GM12864 (cell line): ENCODE measurements around the gene GDF15.

ENCODE experiments used
- DNase-seq: peaks from one replicate; pipeline ENCODE4 v3.0.0-alpha.2; 2011; ENCODE audit warnings: low read depth
- H3K4me3 ChIP-seq: 2 replicates; pipeline ENCODE4 v1.5.1; 2011; ENCODE audit warnings: mild to moderate bottlenecking, low read depth, low read length, control low read depth
- TF ChIP-seq, protein P1 (sequence below): IDR thresholded peaks from 2 replicates; pipeline ENCODE4 v1.5.1; 2011; ENCODE audit warnings: low read depth, mild to moderate bottlenecking, moderate library complexity, low read length, control low read depth, inconsistent platforms; ENCODE audit errors: missing control alignments

Gene GDF15

GRCh38 chr19:18430417-18431144 is 44.6 kb downstream of the GDF15 start:
- H3K4me3 ChIP-seq = no peak overlapping the region
- DNase-seq = no peak
- TF ChIP-seq, protein P1, sequence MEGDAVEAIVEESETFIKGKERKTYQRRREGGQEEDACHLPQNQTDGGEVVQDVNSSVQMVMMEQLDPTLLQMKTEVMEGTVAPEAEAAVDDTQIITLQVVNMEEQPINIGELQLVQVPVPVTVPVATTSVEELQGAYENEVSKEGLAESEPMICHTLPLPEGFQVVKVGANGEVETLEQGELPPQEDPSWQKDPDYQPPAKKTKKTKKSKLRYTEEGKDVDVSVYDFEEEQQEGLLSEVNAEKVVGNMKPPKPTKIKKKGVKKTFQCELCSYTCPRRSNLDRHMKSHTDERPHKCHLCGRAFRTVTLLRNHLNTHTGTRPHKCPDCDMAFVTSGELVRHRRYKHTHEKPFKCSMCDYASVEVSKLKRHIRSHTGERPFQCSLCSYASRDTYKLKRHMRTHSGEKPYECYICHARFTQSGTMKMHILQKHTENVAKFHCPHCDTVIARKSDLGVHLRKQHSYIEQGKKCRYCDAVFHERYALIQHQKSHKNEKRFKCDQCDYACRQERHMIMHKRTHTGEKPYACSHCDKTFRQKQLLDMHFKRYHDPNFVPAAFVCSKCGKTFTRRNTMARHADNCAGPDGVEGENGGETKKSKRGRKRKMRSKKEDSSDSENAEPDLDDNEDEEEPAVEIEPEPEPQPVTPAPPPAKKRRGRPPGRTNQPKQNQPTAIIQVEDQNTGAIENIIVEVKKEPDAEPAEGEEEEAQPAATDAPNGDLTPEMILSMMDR = no peak

GRCh38 chr19:18431351-18432197 is 45.6 kb downstream of the GDF15 start:
- no peak overlapping the region for H3K4me3 ChIP-seq
- TF ChIP-seq, protein P1 = no peak
- DNase-seq = no peak

GRCh38 chr19:18432275-18433014 is 46.5 kb downstream of the GDF15 start:
- H3K4me3 ChIP-seq = peak overlapping the region; percentile 64
- TF ChIP-seq, protein P1 = no peak
- DNase-seq = no peak

GRCh38 chr19:18433015-18433691 is 47.2 kb downstream of the GDF15 start:
- TF ChIP-seq, protein P1 = no peak
- DNase-seq = no peak
- H3K4me3 ChIP-seq = peak overlapping the region; percentile 64

GRCh38 chr19:18433735-18434398 is 47.9 kb downstream of the GDF15 start:
- TF ChIP-seq, protein P1 = no peak
- no peak for DNase-seq
- peak overlapping the region; percentile 64 for H3K4me3 ChIP-seq

DNA sequence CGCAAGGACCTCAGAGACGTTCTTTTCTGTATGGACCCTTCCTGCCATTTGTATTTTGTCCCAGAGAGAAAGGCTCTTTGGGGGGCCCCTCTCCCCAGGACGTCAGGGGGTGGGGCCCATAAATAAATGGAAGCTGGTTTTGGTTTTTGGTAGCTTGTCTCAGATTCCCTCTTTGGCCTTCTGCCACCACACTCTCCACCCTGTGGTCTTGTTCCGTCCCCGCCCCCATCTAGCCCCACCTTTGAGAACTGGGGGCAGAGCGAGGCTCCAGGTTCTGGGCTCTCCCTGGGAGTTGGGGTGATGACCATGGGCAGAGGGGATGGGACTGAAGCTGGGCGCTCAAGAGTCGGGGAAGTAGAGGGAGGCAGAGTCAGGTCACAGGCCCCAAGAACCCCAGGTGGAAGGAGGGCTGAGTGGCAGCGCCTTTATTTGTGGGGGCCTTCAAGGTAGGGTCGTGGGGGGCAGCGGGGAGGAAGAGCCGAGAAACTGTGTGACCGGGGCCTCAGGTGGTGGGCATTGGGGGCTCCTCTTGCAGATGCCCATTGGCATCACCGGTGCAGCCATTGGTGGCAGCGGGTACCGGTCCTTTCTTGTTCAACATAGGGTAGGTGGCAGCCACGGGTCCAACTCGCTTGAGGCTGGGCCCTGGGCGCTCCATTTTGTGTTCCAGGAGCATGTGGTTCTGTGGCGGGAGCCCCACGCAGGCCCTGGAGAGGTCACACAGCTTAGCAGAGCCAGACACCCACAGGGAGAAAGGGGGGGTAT is 48.6 kb downstream of the GDF15 start:
- H3K4me3 ChIP-seq = peak overlapping the region; percentile 64
- TF ChIP-seq, protein P1 = no peak
- DNase-seq = no peak
